Measurements from ENCODE around the gene GCNT3.

DNA sequence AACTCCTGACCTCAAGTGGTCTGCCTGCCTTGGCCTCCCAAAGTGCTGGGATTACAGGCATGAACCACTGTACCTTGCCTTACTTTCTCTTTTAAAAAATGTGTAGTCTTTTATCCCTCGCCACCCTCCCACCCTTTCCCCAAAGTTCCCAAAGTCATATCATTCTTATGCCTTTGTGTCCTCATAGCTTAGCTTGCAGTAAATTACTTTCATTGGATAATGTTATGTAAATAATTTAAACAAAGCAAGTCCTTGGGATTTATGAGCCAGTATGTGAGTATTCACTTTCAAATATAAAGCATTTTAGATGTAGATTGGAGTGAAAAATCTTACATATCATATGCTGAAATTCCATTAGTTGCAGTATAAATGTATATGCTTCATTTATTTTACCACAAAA is 34.7 kb downstream of the GCNT3 start:
- TF ChIP-seq CTCF (IDR thresholded peaks at IDR 0.05) (no peak), POLR2A (IDR thresholded peaks at IDR 0.05) (no peak), POLR2AphosphoS5 (IDR thresholded peaks at IDR 0.05) (no peak), EP300 (IDR thresholded peaks at IDR 0.05) (no peak)

Data from gastroesophageal sphincter (tissue), 3 donors.